ENCODE data around the gene ZMAT2.

- TF ChIP-seq FOXA1 (IDR thresholded peaks at IDR 0.05), result no peak
- TF ChIP-seq BHLHE40 (IDR thresholded peaks at IDR 0.05; ENCODE audit: borderline replicate concordance), result no peak
These were observed 53.3 kb downstream of the ZMAT2 start for GRCh38 chr5:140753561-140753960.
